Measurements from ENCODE around the gene PROSER1. TPM values are rescaled to one million over a fixed set of nuclear protein-coding genes. Genes with fewer than 3 reads are reported as not detected.

The PROSER1 gene
- polyA plus RNA-seq, 3 donors from 2014 or later: 5.4 to 19.7 (median 6.8) TPM

DNA sequence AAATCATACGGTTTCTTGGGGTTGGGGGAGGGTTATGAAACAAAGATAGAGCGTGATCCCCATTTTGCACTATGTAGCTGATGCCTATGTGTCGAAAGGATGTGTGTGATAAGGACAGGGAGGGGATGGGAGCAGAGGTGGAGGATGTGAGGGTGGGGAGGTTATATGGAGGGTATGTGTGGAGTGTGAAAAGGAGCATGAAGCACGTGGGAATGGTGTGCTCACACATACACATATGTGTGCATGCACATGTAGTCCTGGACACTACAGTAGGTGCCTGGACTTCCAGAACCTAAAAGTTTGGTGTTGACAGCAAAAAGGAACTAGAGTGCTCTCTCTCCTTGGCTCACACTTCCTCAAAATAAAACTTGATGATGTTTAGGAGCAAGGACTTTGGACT, 72.6 kb downstream of the PROSER1 start:
- Mint-ChIP-seq H3K27me3 (ENCODE audit: low read depth in 3 of 3) (no peaks in the 10 kb centered on the region), H3K36me3 (no peaks in the 10 kb centered on the region), H3K27ac (no peak overlapping the region), H3K4me3 (no peak overlapping the region), H3K4me1 (no peaks in the 10 kb centered on the region), H3K9me3 (no peaks in the 10 kb centered on the region)
- no peak for DNase-seq

DNA sequence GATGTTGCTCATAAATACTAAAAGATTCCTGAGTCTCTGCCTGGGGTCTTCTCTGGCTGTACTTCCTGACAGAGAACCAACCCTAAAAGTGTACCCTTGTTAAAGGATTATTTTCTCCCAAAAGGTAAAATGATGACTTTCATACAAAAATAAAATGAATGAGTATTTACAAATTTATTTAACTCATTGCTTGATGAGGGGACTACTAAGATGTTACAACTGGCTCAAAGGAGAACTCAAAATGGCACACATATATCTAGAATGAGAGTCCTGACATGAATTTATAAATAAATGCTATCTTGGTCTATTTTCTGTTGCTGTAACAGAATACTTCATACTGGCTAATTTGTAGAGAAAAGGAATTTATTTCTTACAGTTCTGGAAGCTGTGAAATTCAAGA, 77.7 kb downstream of the PROSER1 start:
- no peaks in the 10 kb centered on the region for H3K36me3 Mint-ChIP-seq
- no peak overlapping the region for H3K4me3 Mint-ChIP-seq
- no peaks in the 10 kb centered on the region for H3K4me1 Mint-ChIP-seq
- DNase-seq: no peak
- peaks cover 0 to 2% (median 0%) of the 10 kb centered on the region in 6 donors for H3K9me3 Mint-ChIP-seq
- no peaks in the 10 kb centered on the region for H3K27me3 Mint-ChIP-seq (ENCODE audit: low read depth in 3 of 3)
- H3K27ac Mint-ChIP-seq: no peak overlapping the region

Other genes starting within 250 kb of the PROSER1 start
- not detected for gene STOML3, start 47.3 kb downstream of the PROSER1 start, polyA plus RNA-seq
- 10 to 100 TPM in 1 of 3 donors, 1 to 10 TPM in 2; 4.7 to 10.5 (median 9.5) TPM for gene NHLRC3, start 367 bp upstream of the PROSER1 start, polyA plus RNA-seq

All from immature natural killer cell (primary cell).